Liver (tissue), 3 donors: ENCODE results near the gene DCAKD.

Experiments
- CTCF ChIP-seq: fragments of 150-350 bp; IDR thresholded peaks from 2 replicates; pipeline ENCODE4 v1.5.1; 2017; ENCODE audit warnings: improper control_type of control experiment, low read depth, low read length; ENCODE audit not compliant: missing input control
- FOXA1 ChIP-seq: IDR thresholded peaks from 2 replicates; pipeline ENCODE4 v1.6.1; 2016; ENCODE audit warnings: antibody characterized with exemption
- GABPA ChIP-seq, 2 donors: IDR thresholded peaks in 1 of 2; conservative IDR thresholded peaks in 1 of 2; 2 replicates each; pipeline ENCODE4 v1.6.1; 2016; ENCODE audit warnings: antibody characterized with exemption in 2 of 2, mild to moderate bottlenecking in 1 of 2, moderate library complexity in 1 of 2
- HNF4G ChIP-seq: IDR thresholded peaks from 2 replicates; pipeline ENCODE4 v1.6.1; 2016; ENCODE audit warnings: antibody characterized with exemption
- MAX ChIP-seq: IDR thresholded peaks from 2 replicates; pipeline ENCODE4 v1.6.1; 2016; ENCODE audit warnings: antibody characterized with exemption
- REST ChIP-seq: IDR thresholded peaks from 2 replicates; pipeline ENCODE4 v1.6.1; 2016; ENCODE audit warnings: antibody characterized with exemption, mild to moderate bottlenecking
- SP1 ChIP-seq: IDR thresholded peaks from 2 replicates; pipeline ENCODE4 v1.6.1; 2018; ENCODE audit warnings: antibody characterized with exemption, mild to moderate bottlenecking
- TAF1 ChIP-seq: conservative IDR thresholded peaks from 2 replicates; pipeline ENCODE4 v1.6.1; 2016; ENCODE audit warnings: antibody characterized with exemption, mild to moderate bottlenecking
- donor health status: healthy.
- donor health status: healthy.

GRCh38 chr17:45087504-45087975 lies 36.1 kb upstream of the DCAKD start:
- no peak for TF ChIP-seq HNF4G
- no peak for TF ChIP-seq CTCF
- no peak for TF ChIP-seq REST
- no peak for TF ChIP-seq SP1
- no peak for TF ChIP-seq TAF1
- TF ChIP-seq MAX = no peak
- TF ChIP-seq GABPA (IDR thresholded peaks at IDR 0.05 in 1 of 2, conservative IDR thresholded peaks at IDR 0.05 in 1 of 2) = no peak
- no peak for TF ChIP-seq FOXA1
